Peyer's patch (tissue), 4 donors: ENCODE results near the gene ABTB1. TPM values are rescaled to one million over a fixed set of nuclear protein-coding genes. Genes with fewer than 3 reads are reported as not detected.
A peak's percentile ranks its signal among the peaks of the same experiment; 100 is the strongest.
"Not testable (repeated sequence)": the region's sequence is repeated elsewhere in the genome, so short reads cannot be mapped to it uniquely, and the experiment has no call there.

ENCODE experiments used
- DNase-seq, 3 donors: peaks; one replicate each; pipeline ENCODE4 v3.0.0-alpha.2; 2017 to 2019
- H3K27ac ChIP-seq, 4 donors: fragments of 200-600 bp; sonication (generic); one replicate each; pipeline ENCODE4 v1.5.1; 2016 to 2019
- H3K27me3 ChIP-seq, 2 donors: fragments of 200-600 bp; sonication (generic); one replicate each; pipeline ENCODE4 v1.5.1; 2019
- H3K36me3 ChIP-seq, 3 donors: fragments of 200-600 bp; sonication (generic); one replicate each; pipeline ENCODE4 v1.5.1; 2016 to 2019
- H3K4me1 ChIP-seq, 4 donors: fragments of 200-600 bp; sonication (generic); one replicate each; pipeline ENCODE4 v1.5.1; 2016 to 2019
- H3K4me3 ChIP-seq, 4 donors: fragments of 200-600 bp; sonication (generic); 1 replicate in 3 of 4; 2 replicates in 1 of 4; pipeline ENCODE4 v1.5.1; 2016 to 2019; ENCODE audit warnings: mild to moderate bottlenecking in 1 of 4
- H3K9me3 ChIP-seq, 4 donors: fragments of 200-600 bp; sonication (generic); one replicate each; pipeline ENCODE4 v1.5.1; 2016 to 2019; ENCODE audit warnings: mild to moderate bottlenecking in 1 of 4
- POLR2A ChIP-seq, 2 donors: fragments of 450-650 bp; IDR thresholded peaks; one replicate each; pipeline ENCODE4 v1.5.1; 2017; ENCODE audit warnings: antibody characterized with exemption in 2 of 2, mild to moderate bottlenecking in 2 of 2, moderate library complexity in 2 of 2
- total RNA-seq, 4 donors: library from RNA; depleted of rRNA; stranded (reverse); fragments of >200 nt; gene quantifications; one replicate each; pipeline ENCODE4 v1.1.0, GENCODE V29; 2016
- TF ChIP-seq, protein P1 (sequence below), 6 experiments: fragments of 450-650 bp in 4 of 6; fragments of 200-600 bp in 2 of 6; sonication (generic) in 1 of 6; IDR thresholded peaks; one replicate each; pipeline ENCODE4 v1.5.1; 2017 to 2019; ENCODE audit warnings: antibody characterized with exemption in 6 of 6, mild to moderate bottlenecking in 3 of 6, moderate library complexity in 1 of 6

The ABTB1 gene
- total RNA-seq, 4 donors from 2014 or later = 38.5 to 80.0 (median 57.1) TPM

DNA sequence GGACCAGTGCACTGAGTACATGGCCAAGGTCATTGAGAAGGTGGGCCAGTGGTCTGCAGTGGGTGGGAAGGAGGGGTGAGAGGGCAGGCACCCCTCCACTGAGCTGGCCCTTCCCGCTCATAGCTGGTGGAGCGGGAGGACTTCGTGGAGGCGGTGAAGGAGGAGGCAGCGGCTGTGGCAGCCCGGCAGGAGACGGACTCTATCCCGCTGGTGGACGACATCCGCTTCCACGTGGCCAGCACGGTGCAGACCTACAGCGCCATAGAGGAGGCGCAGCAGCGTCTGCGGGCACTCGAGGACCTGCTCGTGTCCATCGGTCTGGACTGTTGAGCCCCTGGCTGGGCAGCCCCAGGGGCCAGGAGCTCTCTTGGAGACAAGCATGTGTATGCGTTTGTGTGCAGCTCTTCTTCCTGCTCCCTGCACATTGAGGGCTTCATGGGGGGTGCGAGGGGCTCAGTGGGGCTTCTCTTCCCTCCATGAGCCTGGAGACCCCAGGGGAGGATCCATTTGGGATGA lies 7.5 kb downstream of the ABTB1 start:
- Histone ChIP-seq H3K4me3 (no peak overlapping the region), H3K27me3 (no peaks in the 10 kb centered on the region), H3K9me3 (no peaks in the 10 kb centered on the region), H3K4me1 (no peaks in the 10 kb centered on the region), H3K27ac (no peak overlapping the region), H3K36me3 (peaks cover 0 to 16% (median 0%) of the 10 kb centered on the region in 3 donors)
- no peak for TF ChIP-seq POLR2A (IDR thresholded peaks at IDR 0.05)
- TF ChIP-seq, protein P1, sequence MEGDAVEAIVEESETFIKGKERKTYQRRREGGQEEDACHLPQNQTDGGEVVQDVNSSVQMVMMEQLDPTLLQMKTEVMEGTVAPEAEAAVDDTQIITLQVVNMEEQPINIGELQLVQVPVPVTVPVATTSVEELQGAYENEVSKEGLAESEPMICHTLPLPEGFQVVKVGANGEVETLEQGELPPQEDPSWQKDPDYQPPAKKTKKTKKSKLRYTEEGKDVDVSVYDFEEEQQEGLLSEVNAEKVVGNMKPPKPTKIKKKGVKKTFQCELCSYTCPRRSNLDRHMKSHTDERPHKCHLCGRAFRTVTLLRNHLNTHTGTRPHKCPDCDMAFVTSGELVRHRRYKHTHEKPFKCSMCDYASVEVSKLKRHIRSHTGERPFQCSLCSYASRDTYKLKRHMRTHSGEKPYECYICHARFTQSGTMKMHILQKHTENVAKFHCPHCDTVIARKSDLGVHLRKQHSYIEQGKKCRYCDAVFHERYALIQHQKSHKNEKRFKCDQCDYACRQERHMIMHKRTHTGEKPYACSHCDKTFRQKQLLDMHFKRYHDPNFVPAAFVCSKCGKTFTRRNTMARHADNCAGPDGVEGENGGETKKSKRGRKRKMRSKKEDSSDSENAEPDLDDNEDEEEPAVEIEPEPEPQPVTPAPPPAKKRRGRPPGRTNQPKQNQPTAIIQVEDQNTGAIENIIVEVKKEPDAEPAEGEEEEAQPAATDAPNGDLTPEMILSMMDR (IDR thresholded peaks at IDR 0.05) = no peak
- peak in 2 of 3 donors; percentile 41 to 42 for DNase-seq

DNA sequence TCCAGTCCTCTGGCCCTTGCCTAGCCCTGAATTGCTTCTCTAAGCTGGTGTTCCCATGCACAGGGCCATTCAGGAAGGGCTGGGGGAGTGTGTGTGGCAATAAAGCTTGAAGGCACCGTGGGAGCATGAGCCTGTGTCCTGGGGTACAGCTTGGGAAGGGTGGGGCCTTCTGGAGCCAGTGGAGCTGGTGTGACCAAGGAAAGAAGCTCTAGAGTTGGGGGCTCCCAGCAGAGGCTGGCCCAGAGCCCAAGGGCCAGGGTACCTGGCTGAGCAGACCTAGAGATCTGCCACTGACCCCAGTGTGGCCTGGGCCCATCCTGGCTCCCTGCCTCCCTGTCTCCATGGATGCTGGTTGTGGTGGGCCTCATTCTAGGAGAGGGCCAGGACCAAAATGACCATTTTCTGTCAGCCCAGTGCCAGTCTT lies 8.1 kb downstream of the ABTB1 start:
- DNase-seq = peak in 1 of 3 donors; percentile 31
- Histone ChIP-seq H3K4me1 (no peaks in the 10 kb centered on the region), H3K9me3 (no peaks in the 10 kb centered on the region), H3K27ac (no peak overlapping the region), H3K27me3 (no peaks in the 10 kb centered on the region), H3K36me3 (peaks cover 0 to 16% (median 0%) of the 10 kb centered on the region in 3 donors), H3K4me3 (no peak overlapping the region)
- TF ChIP-seq, protein P1 (IDR thresholded peaks at IDR 0.05) = no peak
- TF ChIP-seq POLR2A (IDR thresholded peaks at IDR 0.05) = no peak

DNA sequence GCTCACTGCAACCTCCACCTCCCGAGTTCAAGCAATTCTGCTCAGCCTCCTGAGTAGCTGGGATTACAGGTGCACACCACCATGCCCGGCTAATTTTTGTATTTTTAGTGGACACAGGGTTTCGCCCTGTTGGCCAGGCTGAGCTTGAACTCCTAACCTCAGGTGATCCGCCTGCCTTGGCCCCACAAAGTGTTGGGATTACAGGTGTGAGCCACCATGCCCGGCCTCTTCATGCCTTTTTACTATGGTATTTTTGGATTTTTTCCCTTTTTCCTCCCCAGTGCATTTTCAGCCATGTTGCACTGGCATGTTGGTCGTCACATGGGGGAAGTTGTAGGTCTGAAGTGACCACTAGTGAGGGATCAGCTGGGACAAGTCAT lies 9.4 kb downstream of the ABTB1 start:
- H3K27ac ChIP-seq, H3K36me3 ChIP-seq, H3K9me3 ChIP-seq, H3K4me3 ChIP-seq, H3K4me1 ChIP-seq, H3K27me3 ChIP-seq: not testable (repeated sequence)
- peak in 1 of 3 donors; percentile 22 for DNase-seq

DNA sequence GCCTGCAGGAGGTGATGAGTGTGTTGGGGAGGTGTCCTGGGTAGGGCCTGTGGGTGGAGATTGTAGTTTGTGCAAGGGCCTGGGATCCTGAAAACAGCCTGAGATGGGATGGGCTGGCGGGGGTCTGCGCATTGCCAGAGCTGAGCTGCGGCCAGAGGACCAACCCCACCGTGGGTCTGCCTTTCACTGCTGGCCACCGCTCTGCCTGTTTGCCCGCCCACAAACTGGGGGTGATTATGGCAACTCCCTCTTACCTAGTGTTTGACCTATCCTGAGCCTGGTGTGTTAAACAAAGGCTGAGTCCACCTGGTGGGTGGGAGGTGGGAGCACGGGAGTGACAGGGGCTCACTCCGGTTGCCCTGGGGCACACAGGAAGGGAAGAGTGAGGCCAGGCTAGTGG lies 9.8 kb downstream of the ABTB1 start:
- DNase-seq = peak in 2 of 3 donors; percentile 40 to 43
- Histone ChIP-seq H3K4me1 (no peaks in the 10 kb centered on the region), H3K36me3 (peaks cover 0 to 4% (median 0%) of the 10 kb centered on the region in 3 donors), H3K4me3 (no peak overlapping the region), H3K27me3 (no peaks in the 10 kb centered on the region), H3K9me3 (no peaks in the 10 kb centered on the region), H3K27ac (no peak overlapping the region)
- TF ChIP-seq POLR2A (IDR thresholded peaks at IDR 0.05) = no peak
- TF ChIP-seq, protein P1 (IDR thresholded peaks at IDR 0.05) = no peak

DNA sequence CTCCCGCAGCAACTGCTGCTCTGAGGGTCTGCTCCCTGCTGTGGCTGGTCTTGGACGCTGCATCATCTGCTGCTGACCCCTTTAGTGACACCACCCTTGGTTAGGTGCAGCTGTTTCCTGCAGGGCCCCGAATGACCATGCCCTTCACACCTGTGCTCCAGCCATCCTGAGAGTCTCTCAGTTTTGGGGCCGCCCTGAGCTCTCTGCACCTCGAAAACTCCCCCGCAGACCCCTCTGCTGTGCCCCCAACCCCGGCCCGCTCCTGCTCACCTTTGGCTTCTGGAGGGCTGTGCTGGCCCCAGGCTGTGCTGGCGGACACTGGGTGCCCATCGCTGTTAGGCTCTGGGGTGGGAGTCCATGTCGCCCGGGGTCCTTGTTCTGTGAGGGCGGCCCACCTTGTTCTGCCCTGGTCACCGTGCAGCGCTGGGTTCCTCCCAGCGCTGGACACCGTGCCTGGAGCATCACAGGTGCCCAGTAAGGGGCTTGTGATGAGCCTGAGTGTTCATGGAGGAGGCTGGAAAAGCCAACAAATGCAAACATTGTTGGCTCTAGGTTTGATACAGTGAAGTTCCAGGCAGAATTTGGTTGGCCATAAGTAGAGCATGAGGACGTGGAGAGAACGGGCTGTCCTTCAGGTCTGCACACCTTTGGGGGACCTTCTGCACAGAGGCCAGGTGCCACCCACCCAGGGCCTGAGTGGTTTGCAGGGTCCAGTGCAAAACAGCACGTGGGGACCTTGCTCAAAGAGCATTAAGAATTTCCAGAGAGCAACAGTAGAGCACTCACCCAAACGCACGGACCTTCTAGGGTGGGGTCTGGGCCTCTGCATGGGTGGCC lies 12.3 kb downstream of the ABTB1 start:
- Histone ChIP-seq H3K27ac (no peak overlapping the region), H3K4me3 (no peak overlapping the region), H3K36me3 (no peaks in the 10 kb centered on the region), H3K4me1 (no peaks in the 10 kb centered on the region), H3K27me3 (no peaks in the 10 kb centered on the region), H3K9me3 (no peaks in the 10 kb centered on the region)
- DNase-seq = peak in 2 of 3 donors; percentile 43 to 48
- TF ChIP-seq, protein P1 (IDR thresholded peaks at IDR 0.05) = no peak
- TF ChIP-seq POLR2A (IDR thresholded peaks at IDR 0.05) = no peak
